OCI-LY3 (cell line): ENCODE results near the gene CEMIP2.
"Not testable (repeated sequence)": the region's sequence is repeated elsewhere in the genome, so short reads cannot be mapped to it uniquely, and the experiment has no call there.

ENCODE experiments used
- H2AFZ ChIP-seq: fragments of 200-600, 300-600 bp; shearing (Covaris generic); 2 replicates; pipeline ENCODE4 v1.6.0; 2014; ENCODE audit warnings: antibody characterized with exemption, low read depth, low read length
- H3K27ac ChIP-seq: fragments of 200-600, 300-600 bp; sonication (generic); 2 replicates; pipeline ENCODE4 v1.5.1; 2014; ENCODE audit warnings: mild to moderate bottlenecking, low read length, moderate library complexity, mixed read lengths
- H3K27me3 ChIP-seq: fragments of 200-600, 300-600 bp; sonication (generic); 2 replicates; pipeline ENCODE4 v1.6.1; 2014; ENCODE audit warnings: low read depth, low read length, mixed read lengths
- H3K36me3 ChIP-seq: fragments of 200-600, 300-600 bp; sonication (generic); replicated peaks from 2 replicates; pipeline ENCODE3; 2014; ENCODE audit warnings: low read depth, low read length, mixed read lengths
- H3K4me1 ChIP-seq: fragments of 300-600, 200-600 bp; sonication (generic); 2 replicates; pipeline ENCODE4 v1.6.1; 2014; ENCODE audit warnings: low read length, mixed read lengths
- H3K4me2 ChIP-seq: fragments of 200-600, 300-600 bp; sonication (generic); 2 replicates; pipeline ENCODE4 v1.6.1; 2014; ENCODE audit warnings: low read length, mixed read lengths
- H3K4me3 ChIP-seq: fragments of 300-600, 200-600 bp; sonication (generic); 2 replicates; pipeline ENCODE4 v1.5.1; 2014; ENCODE audit warnings: antibody characterized with exemption, mild to moderate bottlenecking, low read length, moderate library complexity
- H3K79me2 ChIP-seq: fragments of 300-600, 200-600 bp; shearing (Covaris generic); 2 replicates; pipeline ENCODE4 v1.6.1; 2014; ENCODE audit warnings: mild to moderate bottlenecking, low read length, mixed read lengths
- H3K9ac ChIP-seq: fragments of 300-600, 200-600 bp; shearing (Covaris generic); 2 replicates; pipeline ENCODE4 v1.6.0; 2014; ENCODE audit warnings: mild to moderate bottlenecking, low read length, moderate library complexity
- H3K9me3 ChIP-seq: fragments of 200-600, 300-600 bp; shearing (Covaris generic); 2 replicates; pipeline ENCODE4 v1.6.1; 2014; ENCODE audit warnings: low read length, mixed read lengths; ENCODE audit not compliant: insufficient read depth
- H4K20me1 ChIP-seq: fragments of 200-600, 300-600 bp; sonication (generic); 2 replicates; pipeline ENCODE4 v1.6.1; 2016; ENCODE audit warnings: low read length, mixed read lengths; ENCODE audit not compliant: insufficient read depth
- CTCF ChIP-seq: fragments of 200-600, 300-600 bp; sonication (generic); IDR thresholded peaks from 2 replicates; pipeline ENCODE4 v1.5.1; 2014; ENCODE audit warnings: antibody characterized with exemption, low read length, low read depth
- EZH2phosphoT487 ChIP-seq: fragments of 200-600 bp; shearing (Covaris generic); IDR thresholded peaks from 2 replicates; pipeline ENCODE4 v1.6.1; 2018; ENCODE audit warnings: antibody characterized with exemption, mixed run types, low read depth

CEMIP2 gene

GRCh38 chr9:71662082-71662481 is 106.2 kb downstream of the CEMIP2 start:
- H3K27me3 ChIP-seq: peaks cover 12% of the 10 kb centered on the region
- H3K9ac ChIP-seq: no peak overlapping the region
- no peaks in the 10 kb centered on the region for H3K4me1 ChIP-seq
- no peaks in the 10 kb centered on the region for H4K20me1 ChIP-seq
- H3K36me3 ChIP-seq: no peaks in the 10 kb centered on the region
- no peak overlapping the region for H2AFZ ChIP-seq
- no peak overlapping the region for H3K4me2 ChIP-seq
- no peak overlapping the region for H3K27ac ChIP-seq
- H3K9me3 ChIP-seq: peaks cover 6% of the 10 kb centered on the region
- no peak overlapping the region for H3K4me3 ChIP-seq
- no peaks in the 10 kb centered on the region for H3K79me2 ChIP-seq
- TF ChIP-seq EZH2phosphoT487 (no peak), CTCF (no peak)

GRCh38 chr9:71657276-71657675 is 111.0 kb downstream of the CEMIP2 start:
- not testable (repeated sequence) for H3K9me3 ChIP-seq, H3K4me1 ChIP-seq, H3K27me3 ChIP-seq, H3K79me2 ChIP-seq, H3K27ac ChIP-seq, H2AFZ ChIP-seq, H3K4me2 ChIP-seq, H3K9ac ChIP-seq, H4K20me1 ChIP-seq, H3K36me3 ChIP-seq, H3K4me3 ChIP-seq

- no peaks in the 10 kb centered on the region for H3K79me2 ChIP-seq
- no peak overlapping the region for H3K9ac ChIP-seq
- H3K36me3 ChIP-seq: no peaks in the 10 kb centered on the region
- peaks cover 6% of the 10 kb centered on the region; the same call in 1 of the 2 replicates for H3K9me3 ChIP-seq
- H3K4me2 ChIP-seq: no peak overlapping the region
- no peak overlapping the region for H2AFZ ChIP-seq
- H3K27ac ChIP-seq: no peak overlapping the region
- H3K27me3 ChIP-seq: peaks cover 6% of the 10 kb centered on the region; the same call in 1 of the 2 replicates
- TF ChIP-seq EZH2phosphoT487: no peak
- TF ChIP-seq CTCF: no peak
- no peak overlapping the region for H3K4me3 ChIP-seq
- no peaks in the 10 kb centered on the region for H3K4me1 ChIP-seq
- H4K20me1 ChIP-seq: no peaks in the 10 kb centered on the region
These were observed 111.8 kb downstream of the CEMIP2 start for GRCh38 chr9:71656496-71656895.

GRCh38 chr9:71655778-71656177 is 112.5 kb downstream of the CEMIP2 start:
- H3K79me2 ChIP-seq: no peaks in the 10 kb centered on the region
- H3K36me3 ChIP-seq: no peaks in the 10 kb centered on the region
- H3K4me1 ChIP-seq: no peaks in the 10 kb centered on the region
- H3K9ac ChIP-seq: no peak overlapping the region
- TF ChIP-seq CTCF (no peak), EZH2phosphoT487 (no peak)
- no peak overlapping the region for H3K4me3 ChIP-seq
- H3K9me3 ChIP-seq: peaks cover 6% of the 10 kb centered on the region; the same call in 1 of the 2 replicates
- H3K27me3 ChIP-seq: no peaks in the 10 kb centered on the region
- H3K4me2 ChIP-seq: no peak overlapping the region
- H3K27ac ChIP-seq: no peak overlapping the region
- no peak overlapping the region for H2AFZ ChIP-seq
- H4K20me1 ChIP-seq: no peaks in the 10 kb centered on the region

- H3K9ac ChIP-seq: no peak overlapping the region
- H3K79me2 ChIP-seq: no peaks in the 10 kb centered on the region
- no peak overlapping the region for H3K4me2 ChIP-seq
- no peak overlapping the region for H2AFZ ChIP-seq
- TF ChIP-seq CTCF (no peak), EZH2phosphoT487 (no peak)
- H3K27me3 ChIP-seq: no peaks in the 10 kb centered on the region
- H3K4me3 ChIP-seq: no peak overlapping the region
- H3K9me3 ChIP-seq: peaks cover 6% of the 10 kb centered on the region; the same call in 1 of the 2 replicates
- H3K27ac ChIP-seq: no peak overlapping the region
- H3K36me3 ChIP-seq: no peaks in the 10 kb centered on the region
- H3K4me1 ChIP-seq: no peaks in the 10 kb centered on the region
- H4K20me1 ChIP-seq: no peaks in the 10 kb centered on the region
These were observed 113.2 kb downstream of the CEMIP2 start for GRCh38 chr9:71655141-71655540.
